Measurements from ENCODE around the gene EFTUD2. TPM values are rescaled to one million over a fixed set of nuclear protein-coding genes. Genes with fewer than 3 reads are reported as not detected.

The EFTUD2 gene
- total and polyA plus RNA-seq, 8 donors = 15.9 to 176 (median 81.8) TPM

GRCh38 chr17:44837196-44837595, 62.0 kb downstream of the EFTUD2 start:
- WGBS, 5 donors = 58 to 78% (median 62%) methylated on average over 2 of the region's 2 CpGs
- Histone ChIP-seq H3K27me3 (peaks cover 0 to 33% (median 3%) of the 10 kb centered on the region in 3 donors), H3K9me3 (no peaks in the 10 kb centered on the region), H3K4me3 (no peak overlapping the region), H3K36me3 (no peaks in the 10 kb centered on the region), H3K27ac (no peak overlapping the region), H3K4me1 (no peaks in the 10 kb centered on the region)
- no peak for DNase-seq
- TF ChIP-seq POLR2A (IDR thresholded peaks at IDR 0.05) (no peak), CTCF (IDR thresholded peaks at IDR 0.05) (no peak), EP300 (IDR thresholded peaks at IDR 0.05) (no peak), POLR2AphosphoS5 (IDR thresholded peaks at IDR 0.05) (no peak)
- intact Hi-C loops (cut with DNase I; ENCODE audit: low total_unique reads) = no loop called here

- no peak overlapping the region for H3K4me3 ChIP-seq
- H3K27ac ChIP-seq = no peak overlapping the region
- H3K27me3 ChIP-seq = peaks cover 8 to 72% (median 42%) of the 10 kb centered on the region in 3 donors
- TF ChIP-seq POLR2AphosphoS5 (IDR thresholded peaks at IDR 0.05) (no peak), POLR2A (IDR thresholded peaks at IDR 0.05) (no peak), CTCF (IDR thresholded peaks at IDR 0.05) (no peak), EP300 (IDR thresholded peaks at IDR 0.05) (no peak)
- intact Hi-C loops (cut with DNase I; ENCODE audit: low total_unique reads) = no loop called here
- no peaks in the 10 kb centered on the region for H3K9me3 ChIP-seq
- no peak for DNase-seq
- 74 to 87% (median 79%) methylated on average over 5 of the region's 5 CpGs for WGBS, 5 donors
- peaks cover 17 to 22% (median 20%) of the 10 kb centered on the region in 4 donors for H3K4me1 ChIP-seq
- no peaks in the 10 kb centered on the region for H3K36me3 ChIP-seq
Measured at GRCh38 chr17:44832805-44833204, 66.4 kb downstream of the EFTUD2 start.

GRCh38 chr17:44831371-44831770, 67.9 kb downstream of the EFTUD2 start:
- no peak overlapping the region for H3K27ac ChIP-seq
- 78 to 88% (median 85%) methylated on average over 9 to 12 of the region's 12 CpGs for WGBS, 5 donors
- H3K4me3 ChIP-seq = no peak overlapping the region
- TF ChIP-seq CTCF (IDR thresholded peaks at IDR 0.05) (no peak), EP300 (IDR thresholded peaks at IDR 0.05) (no peak), POLR2A (IDR thresholded peaks at IDR 0.05) (no peak), POLR2AphosphoS5 (IDR thresholded peaks at IDR 0.05) (no peak)
- no peaks in the 10 kb centered on the region for H3K9me3 ChIP-seq
- H3K36me3 ChIP-seq = no peaks in the 10 kb centered on the region
- H3K4me1 ChIP-seq = peaks cover 17 to 22% (median 20%) of the 10 kb centered on the region in 4 donors
- no peak for DNase-seq
- H3K27me3 ChIP-seq = peaks cover 8 to 86% (median 55%) of the 10 kb centered on the region in 3 donors
- intact Hi-C loops (cut with DNase I; ENCODE audit: low total_unique reads) = no loop called here

- TF ChIP-seq POLR2A (IDR thresholded peaks at IDR 0.05) (no peak), EP300 (IDR thresholded peaks at IDR 0.05) (no peak), CTCF (IDR thresholded peaks at IDR 0.05) (no peak), POLR2AphosphoS5 (IDR thresholded peaks at IDR 0.05) (no peak)
- peak in 1 of 2 donors; percentile 52 for DNase-seq
- H3K9me3 ChIP-seq = no peaks in the 10 kb centered on the region
- 5 to 20% (median 9%) methylated on average over 10 to 58 of the region's 58 CpGs for WGBS, 5 donors
- peaks cover 8 to 93% (median 61%) of the 10 kb centered on the region in 3 donors for H3K27me3 ChIP-seq
- peak overlapping the region; percentile 60 to 70 (median 66) for H3K4me3 ChIP-seq
- H3K27ac ChIP-seq = peak overlapping the region in 4 of 5 donors; percentile 78 to 86 (median 83)
- no peaks in the 10 kb centered on the region for H3K36me3 ChIP-seq
- peaks cover 17 to 22% (median 20%) of the 10 kb centered on the region in 4 donors for H3K4me1 ChIP-seq
- intact Hi-C loops (cut with DNase I; ENCODE audit: low total_unique reads) = no loop called here
Measured at GRCh38 chr17:44830359-44831288, 68.6 kb downstream of the EFTUD2 start.

Measured in stomach (tissue), 9 donors.